H9 (cell line): ENCODE data around the gene AKAP7. TPM values are rescaled to one million over a fixed set of nuclear protein-coding genes. Genes with fewer than 3 reads are reported as not detected.
A peak's percentile ranks its signal among the peaks of the same experiment; 100 is the strongest.

Experiments
- DNase-seq: peaks from one replicate; pipeline ENCODE4 v3.0.0-alpha.2; 2017
- H2AFZ ChIP-seq: one replicate; pipeline ENCODE4 v1.6.1; 2013; ENCODE audit warnings: mild to moderate bottlenecking, low read length, control low read depth, moderate library complexity
- H2AK5ac ChIP-seq: 2 replicates; pipeline ENCODE4 v1.6.1; 2013; ENCODE audit warnings: low read length, control low read depth, mixed read lengths; ENCODE audit not compliant: insufficient read length
- H2BK120ac ChIP-seq: one replicate; pipeline ENCODE4 v1.6.1; 2013; ENCODE audit warnings: low read depth, mild to moderate bottlenecking, low read length, control low read depth, inconsistent platforms; ENCODE audit not compliant: poor library complexity, severe bottlenecking
- H2BK12ac ChIP-seq: 2 replicates; pipeline ENCODE4 v1.6.1; 2013; ENCODE audit warnings: low read length, control low read depth, mixed read lengths, low read depth; ENCODE audit not compliant: insufficient read length
- H2BK15ac ChIP-seq: 2 replicates; pipeline ENCODE4 v1.6.1; 2013; ENCODE audit warnings: low read depth, low read length, control low read depth
- H2BK20ac ChIP-seq: one replicate; pipeline ENCODE4 v1.6.1; 2013; ENCODE audit warnings: low read depth, mild to moderate bottlenecking, low read length, control low read depth, inconsistent platforms; ENCODE audit not compliant: poor library complexity, severe bottlenecking
- H2BK5ac ChIP-seq: 2 replicates; pipeline ENCODE4 v1.6.1; 2013; ENCODE audit warnings: low read length, control low read depth, mixed read lengths; ENCODE audit not compliant: insufficient read length
- H3K14ac ChIP-seq: 2 replicates; pipeline ENCODE4 v1.6.1; 2013; ENCODE audit warnings: low read length, control low read depth; ENCODE audit not compliant: insufficient read depth
- H3K18ac ChIP-seq: 2 replicates; pipeline ENCODE4 v1.6.1; 2013; ENCODE audit warnings: low read depth, mild to moderate bottlenecking, mixed read lengths, low read length, control low read depth; ENCODE audit not compliant: insufficient read length
- H3K23ac ChIP-seq: 2 replicates; pipeline ENCODE4 v1.6.1; 2013; ENCODE audit warnings: low read length, control low read depth, mixed read lengths, low read depth; ENCODE audit not compliant: insufficient read length
- H3K23me2 ChIP-seq: 2 replicates; pipeline ENCODE4 v1.6.1; 2013; ENCODE audit warnings: low read depth, mild to moderate bottlenecking, mixed read lengths, low read length, control low read depth; ENCODE audit not compliant: insufficient read length, poor library complexity, severe bottlenecking
- H3K27ac ChIP-seq: 2 replicates; pipeline ENCODE4 v1.5.1; 2013; ENCODE audit warnings: low read length, control low read depth, mixed read lengths, low read depth; ENCODE audit not compliant: insufficient read length
- H3K27me3 ChIP-seq: 2 replicates; pipeline ENCODE4 v1.6.1; 2013; ENCODE audit warnings: low read length, control low read depth, inconsistent platforms; ENCODE audit not compliant: insufficient read depth
- H3K4ac ChIP-seq: 2 replicates; pipeline ENCODE4 v1.6.1; 2013; ENCODE audit warnings: low read depth, mild to moderate bottlenecking, control low read depth, inconsistent platforms, low read length, moderate library complexity
- H3K4me1 ChIP-seq: 2 replicates; pipeline ENCODE4 v1.6.1; 2013; ENCODE audit warnings: low read length, control low read depth, inconsistent platforms; ENCODE audit not compliant: insufficient read depth
- H3K4me2 ChIP-seq: 2 replicates; pipeline ENCODE4 v1.6.1; 2013; ENCODE audit warnings: low read length, control low read depth, mixed read lengths; ENCODE audit not compliant: insufficient read length, insufficient read depth
- H3K56ac ChIP-seq: 2 replicates; pipeline ENCODE4 v1.6.1; 2013; ENCODE audit warnings: low read depth, mild to moderate bottlenecking, mixed read lengths, low read length, control low read depth; ENCODE audit not compliant: insufficient read length
- H3K79me1 ChIP-seq: 2 replicates; pipeline ENCODE4 v1.6.1; 2013; ENCODE audit warnings: low read depth, mild to moderate bottlenecking, moderate library complexity, low read length, control low read depth, inconsistent platforms; ENCODE audit not compliant: insufficient read depth, poor library complexity, severe bottlenecking
- H3K79me2 ChIP-seq: 2 replicates; pipeline ENCODE4 v1.6.1; 2013; ENCODE audit warnings: low read length, control low read depth, inconsistent platforms; ENCODE audit not compliant: insufficient read depth
- H3K9ac ChIP-seq: 2 replicates; pipeline ENCODE4 v1.6.1; 2013; ENCODE audit warnings: low read length, control low read depth, mixed read lengths; ENCODE audit not compliant: insufficient read length; ENCODE audit errors: extremely low read depth
- H3K9me3 ChIP-seq: one replicate; pipeline ENCODE4 v1.6.1; 2013; ENCODE audit warnings: low read depth, low read length, inconsistent platforms; ENCODE audit not compliant: control insufficient read depth
- H3T11ph ChIP-seq: one replicate; pipeline ENCODE4 v1.6.1; 2013; ENCODE audit warnings: mild to moderate bottlenecking, low read length, control low read depth, inconsistent platforms
- H4K20me1 ChIP-seq: one replicate; pipeline ENCODE4 v1.6.1; 2013; ENCODE audit not compliant: control insufficient read depth, insufficient read length, insufficient read depth
- H4K5ac ChIP-seq: 2 replicates; pipeline ENCODE4 v1.6.1; 2013; ENCODE audit warnings: low read depth, mild to moderate bottlenecking, mixed read lengths, low read length, control low read depth; ENCODE audit not compliant: insufficient read length
- H4K8ac ChIP-seq: replicated peaks from 2 replicates; pipeline ENCODE4 v1.6.1; 2013; ENCODE audit warnings: low read length, control low read depth, mixed read lengths, low read depth; ENCODE audit not compliant: insufficient read length
- H4K91ac ChIP-seq: 2 replicates; pipeline ENCODE4 v1.6.1; 2013; ENCODE audit warnings: low read depth, mild to moderate bottlenecking, moderate library complexity, mixed read lengths, low read length, control low read depth; ENCODE audit not compliant: insufficient read length
- H3K27ac Mint-ChIP-seq, 3 experiments: 2 replicates in 2 of 3; 3 replicates in 1 of 3; pipeline ENCODE4 v1.8.0; 2020 to 2021; ENCODE audit warnings: mixed read lengths in 3 of 3, mild to moderate bottlenecking in 1 of 3, moderate library complexity in 1 of 3
- H3K27me3 Mint-ChIP-seq: 2 replicates; pipeline ENCODE4 v1.8.0; 2021; ENCODE audit warnings: low read depth, mild to moderate bottlenecking, moderate library complexity, mixed read lengths
- H3K36me3 Mint-ChIP-seq, 3 experiments: 2 replicates in 2 of 3; 3 replicates in 1 of 3; pipeline ENCODE4 v1.8.0; 2020 to 2021; ENCODE audit warnings: low read depth in 3 of 3, mixed read lengths in 3 of 3; ENCODE audit not compliant: insufficient read depth in 1 of 3
- H3K4me1 Mint-ChIP-seq, 2 experiments: 2 replicates each; pipeline ENCODE4 v1.8.0; 2020; ENCODE audit warnings: mixed read lengths in 2 of 2
- H3K4me3 Mint-ChIP-seq, 2 experiments: 2 replicates in 1 of 2; 3 replicates in 1 of 2; pipeline ENCODE4 v1.8.0; 2020 to 2021; ENCODE audit warnings: mild to moderate bottlenecking in 2 of 2, mixed read lengths in 2 of 2, moderate library complexity in 1 of 2
- H3K9me3 Mint-ChIP-seq, 2 experiments: 2 replicates in 1 of 2; 3 replicates in 1 of 2; pipeline ENCODE4 v1.8.0; 2020; ENCODE audit warnings: mild to moderate bottlenecking in 2 of 2, mixed read lengths in 2 of 2, moderate library complexity in 1 of 2
- WGBS: extraction: QIAGEN DNeasy Blood & Tissue Kit; methylation state at CpG from one replicate; pipeline ENCODE4 v1.1.7; 2013; ENCODE audit warnings: missing lambda C conversion rate, low lambda C conversion rate, mixed read lengths; ENCODE audit not compliant: insufficient read length; ENCODE audit errors: extremely low coverage; 5-methylcytosine and 5-hydroxymethylcytosine counted together
- total RNA-seq: library from RNA; stranded (reverse); gene quantifications from 2 replicates; pipeline ENCODE4 v1.2.1, GENCODE V29; 2021
- TF ChIP-seq, protein P1 (sequence below): fragments of 200-600 bp; sonication (generic); conservative IDR thresholded peaks from 3 replicates; pipeline ENCODE4 v1.8.0; 2021; ENCODE audit warnings: antibody characterized with exemption, mild to moderate bottlenecking

The AKAP7 gene
- total RNA-seq, 1 experiment from 2014 or later = 9.8 TPM

DNA sequence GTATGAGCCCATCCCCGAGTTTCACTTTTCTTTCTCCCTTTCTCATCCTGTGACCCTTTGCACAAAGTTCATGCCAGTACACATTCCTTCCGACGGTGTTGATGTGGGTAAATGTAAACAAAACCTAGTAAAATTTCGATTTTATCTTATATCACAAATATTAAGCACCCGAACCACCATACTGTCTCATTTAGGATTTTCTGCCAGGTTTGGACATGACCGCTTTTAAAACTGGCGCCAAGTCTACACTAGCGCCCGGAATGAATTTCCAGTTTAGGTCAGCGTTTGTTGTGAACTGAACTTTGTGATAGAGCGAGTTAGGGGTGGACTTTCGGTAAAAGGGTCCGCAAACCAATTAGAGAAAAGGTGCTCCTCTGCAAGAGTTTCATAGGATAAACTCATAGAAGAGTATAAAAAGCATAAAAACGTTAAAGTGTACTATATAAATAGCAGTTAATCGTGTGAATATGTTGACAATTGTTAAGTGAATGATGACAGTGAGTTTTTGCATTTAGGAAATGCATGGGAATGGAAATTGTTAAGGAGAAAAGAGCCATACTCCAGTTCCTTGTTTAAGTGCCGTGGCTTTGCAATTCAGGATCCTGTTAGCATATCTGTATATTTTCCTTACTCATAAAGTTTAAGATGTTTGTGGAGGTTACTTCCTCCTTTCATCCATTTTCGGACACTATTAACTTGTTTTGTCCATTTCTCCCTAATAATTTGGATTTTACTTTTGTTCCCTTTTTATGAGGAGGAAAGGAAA, 937 bp downstream of the AKAP7 start:
- no peak overlapping the region for H3K27ac ChIP-seq
- DNase-seq = no peak

More for the DNA sequence above, 937 bp downstream of the AKAP7 start:
- TF ChIP-seq, protein P1, sequence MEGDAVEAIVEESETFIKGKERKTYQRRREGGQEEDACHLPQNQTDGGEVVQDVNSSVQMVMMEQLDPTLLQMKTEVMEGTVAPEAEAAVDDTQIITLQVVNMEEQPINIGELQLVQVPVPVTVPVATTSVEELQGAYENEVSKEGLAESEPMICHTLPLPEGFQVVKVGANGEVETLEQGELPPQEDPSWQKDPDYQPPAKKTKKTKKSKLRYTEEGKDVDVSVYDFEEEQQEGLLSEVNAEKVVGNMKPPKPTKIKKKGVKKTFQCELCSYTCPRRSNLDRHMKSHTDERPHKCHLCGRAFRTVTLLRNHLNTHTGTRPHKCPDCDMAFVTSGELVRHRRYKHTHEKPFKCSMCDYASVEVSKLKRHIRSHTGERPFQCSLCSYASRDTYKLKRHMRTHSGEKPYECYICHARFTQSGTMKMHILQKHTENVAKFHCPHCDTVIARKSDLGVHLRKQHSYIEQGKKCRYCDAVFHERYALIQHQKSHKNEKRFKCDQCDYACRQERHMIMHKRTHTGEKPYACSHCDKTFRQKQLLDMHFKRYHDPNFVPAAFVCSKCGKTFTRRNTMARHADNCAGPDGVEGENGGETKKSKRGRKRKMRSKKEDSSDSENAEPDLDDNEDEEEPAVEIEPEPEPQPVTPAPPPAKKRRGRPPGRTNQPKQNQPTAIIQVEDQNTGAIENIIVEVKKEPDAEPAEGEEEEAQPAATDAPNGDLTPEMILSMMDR = no peak
- no peaks in the 10 kb centered on the region for H3K9me3 ChIP-seq
- H3K4me1 Mint-ChIP-seq = peaks cover 14 to 19% of the 10 kb centered on the region in 2 experiments
- H4K5ac ChIP-seq = no peak overlapping the region
- H3K36me3 Mint-ChIP-seq = peaks cover 2 to 7% (median 4%) of the 10 kb centered on the region in 3 experiments; a peak in 3 of 7 replicates
- H3K27ac Mint-ChIP-seq = peak overlapping the region in 1 of 3 experiments; percentile 27; a peak in 1 of 7 replicates
- no peak overlapping the region for H3K23ac ChIP-seq
- no peak overlapping the region for H2BK120ac ChIP-seq
- H2BK12ac ChIP-seq = no peak overlapping the region
- H3K27me3 Mint-ChIP-seq = peaks cover 19% of the 10 kb centered on the region
- H3K79me1 ChIP-seq = no peaks in the 10 kb centered on the region
- H3K79me2 ChIP-seq = no peaks in the 10 kb centered on the region
- no peak overlapping the region for H2BK20ac ChIP-seq
- H3K4me3 Mint-ChIP-seq = peak overlapping the region; percentile 70 to 81
- no peak overlapping the region for H2BK15ac ChIP-seq
- no peak overlapping the region for H3K4ac ChIP-seq
- H4K91ac ChIP-seq = no peak overlapping the region
- H3K9me3 Mint-ChIP-seq = no peaks in the 10 kb centered on the region
- WGBS = 100% methylated on average over 1 of the region's 17 CpGs
- no peak overlapping the region for H4K8ac ChIP-seq
- H3K23me2 ChIP-seq = peaks cover 6% of the 10 kb centered on the region
- peak overlapping the region; percentile 46 for H3K9ac ChIP-seq
- no peaks in the 10 kb centered on the region for H3K27me3 ChIP-seq
- H3K4me1 ChIP-seq = no peaks in the 10 kb centered on the region
- no peak overlapping the region for H2BK5ac ChIP-seq
- H3T11ph ChIP-seq = no peak overlapping the region
- H3K14ac ChIP-seq = peak overlapping the region; percentile 67; the same call in 1 of the 2 replicates
- peak overlapping the region; percentile 98 for H3K4me2 ChIP-seq
- peak overlapping the region; percentile 11 for H2AFZ ChIP-seq
- no peak overlapping the region for H3K56ac ChIP-seq
- no peak overlapping the region for H2AK5ac ChIP-seq
- no peaks in the 10 kb centered on the region for H4K20me1 ChIP-seq
- H3K18ac ChIP-seq = peak overlapping the region; percentile 3
